GM19397 (cell line): ENCODE measurements around the gene SERTAD3.
"Not testable (repeated sequence)": the region's sequence is repeated elsewhere in the genome, so short reads cannot be mapped to it uniquely, and the experiment has no call there.

ENCODE experiments used
- ATAC-seq: cut with Tn5 transposase; IDR thresholded peaks from one replicate; pipeline ENCODE4 v1.9.1; 2021; ENCODE audit warnings: mild to moderate bottlenecking, moderate library complexity; ENCODE audit not compliant: unreplicated experiment

SERTAD3 gene

DNA sequence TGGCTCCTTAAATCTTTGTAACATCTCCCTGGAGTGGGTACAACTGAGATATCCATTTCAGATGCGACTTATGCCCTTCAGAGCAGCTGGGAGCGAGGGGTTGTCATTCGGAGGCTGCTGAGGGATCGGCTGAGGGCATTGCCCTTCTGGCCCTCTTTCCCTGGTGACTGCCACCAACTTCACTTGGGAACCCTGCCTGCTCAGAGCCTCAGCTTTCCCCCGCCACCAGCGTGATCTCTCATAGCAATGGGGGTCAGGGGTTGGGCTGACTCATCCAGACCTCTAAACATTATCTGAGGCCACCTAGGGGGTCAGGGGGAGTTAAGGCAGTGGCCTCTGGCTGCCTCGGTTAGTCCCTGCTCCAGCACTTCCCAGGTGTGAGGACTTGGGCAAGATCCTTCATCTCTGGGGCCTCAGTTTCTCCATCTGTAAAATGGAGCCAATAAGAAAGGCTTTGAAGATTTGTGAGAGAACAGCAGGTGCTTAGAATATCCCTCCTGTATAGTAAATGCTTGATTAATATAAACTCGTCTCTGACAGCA, 32.1 kb downstream of the SERTAD3 start:
- no peak for ATAC-seq

DNA sequence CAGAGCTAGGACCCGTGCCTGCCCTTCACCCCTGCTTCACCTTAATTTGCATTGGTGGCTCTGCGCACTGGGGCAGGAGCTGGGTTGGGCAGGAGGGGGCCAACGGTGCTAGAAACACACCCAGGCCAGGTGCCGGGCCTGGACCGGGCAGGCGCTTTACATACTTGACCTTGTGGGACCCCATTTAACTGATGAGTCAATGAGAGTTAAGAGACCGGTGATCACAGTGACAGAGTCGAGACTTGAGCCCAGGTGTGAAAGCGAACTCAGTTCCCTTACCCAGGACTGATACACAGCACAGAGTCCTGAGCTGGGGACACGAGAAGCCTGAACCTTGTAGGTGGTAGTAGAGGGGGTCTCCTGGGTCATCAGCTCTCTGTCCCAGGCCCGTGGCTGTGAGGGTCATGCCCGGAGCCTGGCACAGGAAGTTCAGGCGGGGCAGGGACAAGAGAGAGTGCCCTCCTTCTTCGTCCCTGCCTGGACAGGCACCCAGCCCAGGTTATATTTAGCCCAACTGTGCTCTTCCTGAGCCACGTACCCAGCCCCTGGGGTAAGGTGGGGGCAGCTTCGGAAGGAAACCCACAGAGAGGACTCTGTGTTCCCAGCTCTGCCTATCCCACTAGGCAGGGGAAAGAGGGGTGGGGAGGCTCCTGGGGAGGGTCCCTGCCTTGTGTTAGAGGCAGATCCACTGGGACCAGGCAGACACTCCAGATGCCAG, 32.9 kb downstream of the SERTAD3 start:
- no peak for ATAC-seq

DNA sequence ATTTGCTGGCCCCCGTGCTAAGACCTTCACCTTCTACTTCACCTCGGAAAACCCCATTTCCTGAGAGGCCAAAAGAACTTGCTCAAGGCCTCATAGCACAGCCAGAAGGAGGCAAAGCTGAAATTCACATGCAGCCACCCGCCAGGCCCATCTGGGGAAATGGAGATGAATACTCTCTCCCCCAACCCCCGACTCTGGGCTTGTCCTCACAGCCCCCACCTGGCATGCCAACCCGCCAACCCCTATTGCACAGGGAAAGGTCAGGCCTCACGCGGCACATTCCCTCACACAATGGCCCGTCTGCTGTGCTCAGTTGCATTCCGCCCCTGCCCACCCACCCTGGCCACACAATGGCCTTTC, 34.1 kb downstream of the SERTAD3 start:
- no peak for ATAC-seq

DNA sequence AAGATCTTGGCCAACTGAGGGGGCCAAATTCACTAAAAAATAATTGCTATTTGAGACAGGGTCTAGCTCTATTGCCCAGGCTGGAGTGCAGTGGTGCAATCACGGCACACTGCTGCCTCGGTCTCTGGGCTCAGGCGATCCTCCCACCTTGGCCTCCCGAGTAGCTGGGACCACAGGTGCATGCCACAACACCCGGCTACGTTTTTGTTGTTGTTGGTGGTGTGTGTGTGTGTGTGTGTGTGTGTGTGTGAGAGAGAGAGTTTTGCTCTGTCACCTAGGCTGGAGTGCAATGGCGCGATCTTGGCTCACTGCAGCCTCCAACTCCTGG, 35.6 kb downstream of the SERTAD3 start:
- not testable (repeated sequence) for ATAC-seq

DNA sequence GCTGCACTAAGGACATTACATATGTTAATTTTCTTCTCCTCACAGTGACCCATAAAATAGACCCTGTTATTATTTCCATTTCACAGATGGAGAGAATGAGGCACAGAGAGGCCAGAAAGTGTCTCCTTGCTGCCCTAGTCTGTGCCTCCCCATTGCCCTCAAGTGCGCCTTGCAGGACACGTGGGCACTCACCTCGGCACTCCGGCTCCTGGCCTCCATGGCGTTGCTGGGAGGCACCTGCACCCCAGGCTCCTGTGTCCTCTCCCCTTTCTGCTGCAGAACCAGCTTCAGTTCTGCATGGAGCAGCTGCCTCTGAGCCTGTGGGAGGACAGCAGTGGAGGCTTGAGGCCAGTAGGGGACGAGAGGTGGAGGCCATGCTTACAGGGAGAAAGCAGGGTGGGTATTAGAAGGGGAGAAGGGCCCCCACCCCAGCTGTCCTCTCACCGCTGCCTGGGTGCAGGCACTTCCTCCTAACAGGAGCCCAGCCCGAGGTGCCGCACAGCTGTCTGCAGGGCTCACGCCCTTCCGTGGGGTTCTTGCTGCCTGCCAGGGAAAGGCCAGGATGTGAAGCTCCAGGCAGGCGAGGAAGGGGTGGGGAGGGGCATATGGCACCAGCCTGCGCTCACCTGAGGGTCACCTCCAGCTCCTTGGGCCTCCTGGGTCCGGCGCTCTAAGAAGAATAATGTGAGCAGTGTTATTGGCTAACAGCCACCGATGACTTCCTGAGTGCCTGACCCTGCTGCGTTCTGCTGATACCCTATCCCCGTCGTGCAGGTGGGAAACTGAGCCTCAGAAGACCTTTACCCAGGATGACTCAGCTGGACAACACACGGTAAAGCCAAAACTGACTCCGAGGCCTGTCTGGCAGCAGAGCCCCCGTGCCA, 36.2 kb downstream of the SERTAD3 start:
- no peak for ATAC-seq

DNA sequence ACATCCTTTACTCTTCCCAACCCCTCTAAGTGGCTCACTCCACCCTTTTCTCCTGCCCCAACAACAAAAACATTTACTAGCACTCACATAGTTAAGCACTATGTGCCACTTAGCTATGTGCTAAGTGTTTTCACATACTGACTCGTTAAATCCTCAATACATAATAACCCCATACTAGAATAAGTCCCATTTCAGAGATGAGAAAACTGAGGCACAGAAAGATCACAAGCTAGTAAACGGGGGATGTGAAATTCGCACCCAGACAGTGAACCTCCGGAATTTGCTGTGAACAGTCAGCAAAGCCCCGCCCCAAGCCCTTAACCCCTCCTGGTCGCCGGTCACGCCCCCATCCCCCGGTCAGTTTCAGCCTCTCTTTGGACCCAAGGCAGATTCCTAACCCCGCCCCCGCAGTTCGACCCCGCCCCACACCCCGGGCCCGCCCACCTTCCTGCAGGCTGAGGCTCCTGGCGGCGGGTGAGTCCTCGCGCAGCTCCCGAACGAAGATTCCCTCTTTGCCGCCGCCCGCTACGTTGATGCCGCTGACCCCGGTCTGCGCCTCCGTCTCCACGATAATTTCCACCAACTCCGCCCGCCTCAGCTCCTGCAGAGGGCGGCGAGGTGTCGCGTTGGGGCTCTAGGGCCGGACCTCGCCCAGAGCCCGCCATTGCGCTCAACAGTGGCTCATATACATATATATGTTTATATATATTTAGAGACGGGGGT, 40.7 kb downstream of the SERTAD3 start:
- ATAC-seq, result peak; percentile 67

DNA sequence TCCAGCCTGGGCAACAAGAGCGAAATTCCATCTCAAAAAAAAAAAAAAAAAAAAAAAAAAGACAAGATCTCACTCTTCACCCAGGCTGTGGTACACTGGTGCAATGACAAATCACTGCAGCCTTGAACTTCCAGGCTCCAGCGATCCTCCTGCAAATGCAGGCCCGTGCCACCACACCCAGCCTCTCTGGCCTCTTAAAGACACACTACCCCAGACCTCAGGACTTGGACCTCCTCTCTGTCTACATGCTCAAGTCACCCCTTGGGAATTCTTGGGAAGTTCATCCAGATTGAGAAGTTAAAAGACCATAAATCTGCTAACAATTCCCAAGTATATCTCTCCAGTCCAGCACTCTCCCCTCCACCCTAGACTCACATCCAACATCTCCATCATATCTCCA, 43.6 kb downstream of the SERTAD3 start:
- no peak for ATAC-seq

DNA sequence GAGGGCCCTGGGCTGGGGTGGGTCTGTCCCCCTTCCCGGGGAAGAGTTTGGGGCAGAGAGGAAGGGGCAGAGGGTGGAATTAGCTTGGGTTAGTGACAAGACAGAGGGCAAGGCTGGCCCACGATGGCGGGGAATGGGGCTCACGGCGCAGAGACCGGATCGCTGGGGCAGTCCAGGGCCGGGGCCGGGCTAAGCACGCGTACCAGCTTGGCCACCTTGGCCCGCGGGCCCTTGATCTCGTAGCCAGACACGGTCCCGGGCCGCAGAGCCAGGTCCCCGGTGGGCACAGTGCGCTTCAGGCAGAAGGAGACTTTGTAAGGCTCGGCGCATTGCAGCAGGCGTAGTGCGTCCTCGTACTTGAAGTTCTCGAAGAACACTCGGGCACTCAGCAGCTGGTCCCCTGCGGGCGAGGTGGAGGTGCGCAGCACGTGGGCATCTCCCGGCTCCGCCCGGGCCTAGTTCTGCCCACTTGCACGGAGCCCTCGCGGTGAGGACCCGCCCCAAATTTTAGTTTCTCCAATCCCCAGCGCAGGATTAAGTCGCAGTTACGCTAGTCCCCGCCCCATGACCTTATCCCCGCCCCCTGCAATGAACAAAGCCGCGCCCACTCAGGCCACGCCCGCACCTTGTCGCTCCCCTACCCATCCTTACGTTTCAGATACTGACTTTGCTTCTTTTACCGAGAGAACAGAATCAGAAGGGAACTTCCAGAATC, 45.6 kb downstream of the SERTAD3 start:
- ATAC-seq, result no peak

DNA sequence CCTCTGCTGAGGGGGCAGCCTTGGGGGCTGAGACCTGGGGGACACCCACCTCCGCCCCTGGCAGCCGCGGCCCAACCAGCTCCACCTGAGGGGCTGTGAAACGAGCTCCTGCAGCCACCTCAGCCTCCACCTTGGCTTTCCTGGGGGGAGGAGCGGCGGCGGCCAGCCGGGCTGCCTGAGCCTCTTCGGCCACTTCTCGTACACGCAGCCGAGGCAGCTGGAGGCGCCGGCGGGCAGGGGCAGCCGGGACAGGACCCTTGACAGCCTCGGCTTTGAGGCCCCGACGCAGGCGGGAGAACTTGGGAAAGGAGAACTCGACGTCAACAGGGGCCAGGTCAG, 46.6 kb downstream of the SERTAD3 start:
- ATAC-seq, result no peak

DNA sequence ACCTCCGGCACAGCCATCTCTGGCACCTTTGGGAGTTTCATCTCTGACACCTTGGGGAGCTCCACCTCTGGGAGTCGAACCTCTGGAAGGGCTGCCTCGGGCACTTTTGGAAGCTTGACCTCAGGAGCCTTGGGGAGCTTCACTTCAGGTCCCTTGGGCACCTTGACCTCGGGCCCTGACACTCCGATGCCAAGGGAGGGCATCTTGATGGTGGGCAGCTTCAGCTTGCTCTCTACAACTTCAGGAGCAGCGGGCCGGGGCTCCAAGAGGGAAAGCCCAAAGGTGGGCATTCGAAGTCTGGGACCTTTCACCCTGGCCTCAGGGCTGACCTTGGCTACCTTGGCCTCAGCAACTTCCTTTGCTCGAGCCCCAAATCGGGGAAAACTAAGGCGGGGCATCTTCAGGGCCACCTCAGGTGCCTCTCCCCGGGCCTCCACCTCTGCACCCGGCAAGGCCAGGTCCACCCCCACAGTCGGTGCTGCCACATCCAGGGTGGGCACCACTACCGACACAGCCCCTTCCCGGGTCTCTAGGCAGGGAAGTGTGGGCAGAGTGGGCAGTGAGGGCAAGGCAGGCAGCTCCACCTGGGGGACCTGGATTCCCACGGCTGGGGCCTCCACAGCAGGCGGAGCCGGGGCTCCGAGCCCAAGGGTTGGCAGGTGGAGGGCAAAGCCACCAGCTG, 47.1 kb downstream of the SERTAD3 start:
- no peak for ATAC-seq

DNA sequence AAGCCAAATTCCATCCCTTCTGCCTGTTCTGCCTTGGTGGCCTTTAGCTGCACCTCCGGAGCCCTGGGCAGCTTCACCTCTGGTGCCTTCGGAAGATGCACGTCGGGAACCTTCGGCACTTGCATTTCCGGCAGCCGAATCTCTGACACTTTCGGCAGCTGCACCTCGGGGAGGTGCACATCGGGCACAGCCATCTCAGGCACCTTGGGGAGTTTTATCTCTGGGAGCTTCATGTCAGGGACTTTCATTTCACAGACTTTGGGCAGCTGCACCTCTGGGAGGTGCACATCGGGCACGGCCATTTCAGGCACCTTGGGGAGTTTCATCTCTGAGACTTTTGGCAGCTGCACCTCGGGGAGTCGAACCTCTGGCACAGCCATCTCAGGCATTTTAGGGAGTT, 48.2 kb downstream of the SERTAD3 start:
- no peak for ATAC-seq

DNA sequence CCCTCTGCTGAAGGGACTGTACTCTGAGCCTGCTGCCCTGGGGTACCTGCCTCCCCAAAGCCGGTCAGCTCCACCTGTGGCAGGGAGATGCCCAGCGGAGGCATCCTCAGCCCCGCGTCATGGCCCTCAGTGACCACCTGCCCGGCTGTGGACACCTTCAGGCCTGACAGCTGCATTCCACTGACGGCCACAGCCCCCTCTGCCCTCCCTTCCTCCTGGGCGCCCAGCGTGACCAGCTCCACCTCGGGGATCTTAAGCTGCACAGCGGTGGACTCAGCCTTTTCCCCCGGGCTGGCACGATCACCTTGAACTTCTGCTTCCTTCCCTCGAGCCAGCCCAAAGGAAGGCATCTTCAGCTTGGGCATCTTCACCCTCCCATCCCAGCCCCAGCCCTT, 49.3 kb downstream of the SERTAD3 start:
- no peak for ATAC-seq

DNA sequence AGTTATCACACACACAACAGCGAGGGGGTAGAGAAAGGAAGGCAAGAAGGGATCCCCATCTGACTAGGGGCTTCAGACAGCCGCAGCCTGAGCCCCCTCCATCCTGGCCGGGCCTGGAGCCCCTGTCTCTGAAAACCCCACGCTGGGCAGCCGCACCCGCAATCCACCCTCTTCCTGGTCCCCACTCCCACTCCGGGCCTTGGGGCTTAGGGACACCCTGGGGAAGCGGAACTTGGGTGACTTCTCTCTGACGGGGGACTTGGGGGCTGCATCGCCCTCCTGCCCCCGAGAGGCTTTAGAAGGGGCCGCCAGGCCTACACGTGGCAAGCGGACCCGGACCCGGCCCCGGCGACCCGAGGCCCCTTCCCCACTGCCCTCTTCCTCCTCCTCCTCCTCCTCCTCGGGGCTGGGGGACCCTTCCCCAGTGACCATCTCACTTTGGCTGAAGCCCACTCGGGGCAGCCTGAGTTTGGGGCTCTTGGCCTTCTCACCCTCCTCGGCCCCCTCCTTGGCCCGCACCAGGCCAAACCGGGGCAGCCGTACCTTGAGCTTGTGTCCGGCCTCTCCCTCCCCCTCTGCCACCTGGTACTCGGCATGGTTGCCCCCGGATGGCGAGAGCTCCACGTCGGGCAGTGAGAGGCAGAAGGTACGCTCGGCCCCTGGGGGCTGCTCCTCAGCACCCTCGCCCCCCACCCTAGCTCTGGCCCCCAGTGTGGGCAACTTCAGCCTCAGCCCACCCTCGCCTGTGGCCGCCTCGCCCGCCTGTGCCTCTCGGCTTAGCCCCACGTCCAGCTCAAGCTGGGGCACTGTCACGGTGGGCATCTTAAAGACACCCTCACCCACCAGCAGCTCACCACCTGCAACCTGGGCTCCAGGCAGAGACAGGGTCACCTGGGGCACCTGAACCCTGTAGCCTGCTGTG, 50.0 kb downstream of the SERTAD3 start:
- no peak for ATAC-seq

DNA sequence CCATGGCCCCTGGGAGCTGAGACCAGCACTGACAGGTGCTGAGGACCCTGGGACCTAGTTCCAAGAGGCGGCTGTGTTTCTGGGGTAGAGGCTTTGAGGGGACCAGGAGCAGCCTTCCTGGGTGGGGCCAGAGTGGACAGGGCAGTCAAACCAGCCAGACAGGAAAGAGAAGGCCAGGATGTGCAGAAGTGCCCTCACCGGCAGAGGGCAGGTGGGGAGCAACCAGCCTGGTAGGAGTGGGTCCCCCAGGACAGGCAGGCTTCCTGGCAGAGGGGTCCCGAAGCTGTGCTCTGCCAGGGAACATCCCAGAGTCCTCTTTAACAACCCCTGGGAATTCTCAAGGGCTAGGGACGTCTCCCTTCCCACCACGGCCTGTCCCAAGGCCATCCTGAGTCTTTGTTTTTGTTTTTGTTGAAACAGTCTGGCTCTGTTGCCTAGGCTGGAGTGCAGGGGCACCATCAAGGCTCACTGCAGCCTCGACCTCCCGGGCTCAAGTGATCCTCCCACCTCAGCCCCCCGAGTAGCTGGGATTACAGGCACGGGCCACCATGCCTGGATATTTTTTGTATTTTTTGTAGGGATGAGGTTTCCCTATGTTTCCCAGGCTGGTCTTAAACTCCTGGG, 51.1 kb downstream of the SERTAD3 start:
- no peak for ATAC-seq

DNA sequence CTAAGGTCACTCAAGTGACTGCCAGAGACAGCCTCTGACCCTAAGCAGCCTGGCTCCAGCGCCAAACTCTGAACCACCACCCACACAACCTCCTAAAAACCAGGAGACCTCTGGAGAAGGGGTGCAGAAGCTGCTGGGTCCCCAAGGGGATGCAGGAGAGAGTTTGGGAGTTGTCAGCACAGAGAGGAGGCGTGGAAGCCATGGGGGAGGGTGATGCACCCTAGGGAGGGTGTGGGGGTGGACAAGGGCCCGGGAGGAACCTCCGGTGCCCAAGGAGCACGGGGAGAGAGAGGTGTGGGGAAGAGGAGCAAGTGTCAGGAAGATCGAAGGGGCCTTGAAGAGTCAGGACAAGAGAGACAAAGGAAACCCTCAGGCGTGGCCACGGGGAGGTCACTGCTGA, 52.0 kb downstream of the SERTAD3 start:
- ATAC-seq, result no peak
